MM.1S (cell line): Measurements from ENCODE around the gene FGR.

Source experiments
- DNase-seq: peaks from one replicate; pipeline ENCODE4 v3.0.0-alpha.2; 2015
- H2AFZ ChIP-seq: fragments of 300-600 bp; sonication (generic); 2 replicates; pipeline ENCODE4 v1.6.0; 2016; ENCODE audit warnings: antibody characterized with exemption, low read length
- H3F3A ChIP-seq: fragments of 300-600 bp; sonication (generic); 2 replicates; pipeline ENCODE4 v1.6.1; 2016; ENCODE audit warnings: mild to moderate bottlenecking, antibody characterized with exemption, low read length, moderate library complexity, mixed read lengths; ENCODE audit not compliant: insufficient read depth
- H3K27ac ChIP-seq: fragments of 300-600 bp; sonication (generic); 2 replicates; pipeline ENCODE4 v1.5.1; 2016; ENCODE audit warnings: mild to moderate bottlenecking, low read length
- H3K27me3 ChIP-seq: fragments of 300-600 bp; sonication (generic); replicated peaks from 2 replicates; pipeline ENCODE4 v1.6.0; 2016; ENCODE audit warnings: low read length; ENCODE audit not compliant: insufficient read depth
- H3K36me3 ChIP-seq: fragments of 300-600 bp; sonication (generic); replicated peaks from 2 replicates; pipeline ENCODE4 v1.6.1; 2016; ENCODE audit warnings: mild to moderate bottlenecking, low read length, mixed read lengths; ENCODE audit not compliant: insufficient read depth
- H3K4me1 ChIP-seq: fragments of 300-600 bp; sonication (generic); 2 replicates; pipeline ENCODE4 v1.6.1; 2016; ENCODE audit warnings: low read length, mixed read lengths
- H3K4me2 ChIP-seq: fragments of 300-600 bp; sonication (generic); 2 replicates; pipeline ENCODE4 v1.6.0; 2016; ENCODE audit warnings: low read depth, low read length
- H3K4me3 ChIP-seq: fragments of 300-600 bp; sonication (generic); 2 replicates; pipeline ENCODE4 v1.5.1; 2016; ENCODE audit warnings: low read length, mixed read lengths
- H3K79me2 ChIP-seq: fragments of 300-600 bp; sonication (generic); 2 replicates; pipeline ENCODE4 v1.6.1; 2016; ENCODE audit warnings: mixed run types, low read length, mixed read lengths
- H3K9ac ChIP-seq: fragments of 300-600 bp; sonication (generic); 2 replicates; pipeline ENCODE4 v1.6.1; 2016; ENCODE audit warnings: low read length, mixed read lengths
- H3K9me2 ChIP-seq: fragments of 300-600 bp; sonication (generic); replicated peaks from 2 replicates; pipeline ENCODE4 v1.6.1; 2016; ENCODE audit warnings: mild to moderate bottlenecking, low read length, mixed read lengths; ENCODE audit not compliant: insufficient read depth
- H3K9me3 ChIP-seq: fragments of 300-600 bp; sonication (generic); replicated peaks from 2 replicates; pipeline ENCODE4 v1.6.1; 2016; ENCODE audit warnings: mild to moderate bottlenecking, low read length, mixed read lengths; ENCODE audit not compliant: insufficient read depth
- H4K20me1 ChIP-seq: fragments of 300-600 bp; sonication (generic); 2 replicates; pipeline ENCODE4 v1.6.1; 2016; ENCODE audit warnings: mild to moderate bottlenecking, low read length, moderate library complexity, mixed read lengths; ENCODE audit not compliant: insufficient read depth
- CTCF ChIP-seq: fragments of 300-600 bp; sonication (generic); IDR thresholded peaks from 2 replicates; pipeline ENCODE4 v1.5.1; 2016; ENCODE audit warnings: antibody characterized with exemption, low read length, mixed read lengths
- EZH2 ChIP-seq: fragments of 300-600 bp; sonication (generic); optimal IDR thresholded peaks from 2 replicates; pipeline ENCODE3; 2017; ENCODE audit warnings: low read depth, mild to moderate bottlenecking, antibody characterized with exemption, low read length, mixed read lengths
- EZH2phosphoT487 ChIP-seq: fragments of 300-600 bp; sonication (generic); IDR thresholded peaks from 2 replicates; pipeline ENCODE4 v1.6.1; 2018; ENCODE audit warnings: antibody characterized with exemption, low read length

Gene FGR

GRCh38 chr1:27607239-27607804 is 27.7 kb downstream of the FGR start:
- Histone ChIP-seq H3K9me2 (no peaks in the 10 kb centered on the region), H4K20me1 (no peaks in the 10 kb centered on the region), H3K4me1 (no peaks in the 10 kb centered on the region), H3K9ac (no peak overlapping the region), H3K4me3 (no peak overlapping the region), H3K79me2 (no peaks in the 10 kb centered on the region), H3K27me3 (0 out of 2 replicates have a peak, but pooled peaks cover 7% of the 10 kb centered on the region), H3K4me2 (no peak overlapping the region), H3K36me3 (no peaks in the 10 kb centered on the region), H2AFZ (no peak overlapping the region), H3F3A (no peaks in the 10 kb centered on the region), H3K9me3 (no peaks in the 10 kb centered on the region), H3K27ac (no peak overlapping the region)
- no peak for TF ChIP-seq EZH2phosphoT487
- no peak for TF ChIP-seq EZH2
- no peak for TF ChIP-seq CTCF
- DNase-seq: no peak

- Histone ChIP-seq H2AFZ (no peak overlapping the region), H3K4me2 (no peak overlapping the region), H3K79me2 (no peaks in the 10 kb centered on the region), H4K20me1 (no peaks in the 10 kb centered on the region), H3K4me1 (no peaks in the 10 kb centered on the region), H3K27ac (no peak overlapping the region), H3K4me3 (no peak overlapping the region), H3K27me3 (0 out of 2 replicates have a peak, but pooled peaks cover 7% of the 10 kb centered on the region), H3F3A (no peaks in the 10 kb centered on the region), H3K36me3 (no peaks in the 10 kb centered on the region), H3K9me2 (no peaks in the 10 kb centered on the region), H3K9ac (no peak overlapping the region), H3K9me3 (no peaks in the 10 kb centered on the region)
- DNase-seq: no peak
- TF ChIP-seq EZH2phosphoT487 (no peak), EZH2 (no peak), CTCF (no peak)
These were observed 28.2 kb downstream of the FGR start for GRCh38 chr1:27606708-27607238.

- H3K79me2 ChIP-seq: no peaks in the 10 kb centered on the region
- peak; percentile 48 for DNase-seq
- H3K4me1 ChIP-seq: no peaks in the 10 kb centered on the region
- no peaks in the 10 kb centered on the region for H3K36me3 ChIP-seq
- no peak overlapping the region for H3K27ac ChIP-seq
- H3K4me3 ChIP-seq: no peak overlapping the region
- 0 out of 2 replicates have a peak, but pooled peaks cover 7% of the 10 kb centered on the region for H3K27me3 ChIP-seq
- H3K4me2 ChIP-seq: no peak overlapping the region
- no peak overlapping the region for H2AFZ ChIP-seq
- TF ChIP-seq CTCF (peak; percentile 90), EZH2phosphoT487 (no peak)
- H3F3A ChIP-seq: no peaks in the 10 kb centered on the region
- no peaks in the 10 kb centered on the region for H3K9me2 ChIP-seq
- no peaks in the 10 kb centered on the region for H4K20me1 ChIP-seq
- H3K9ac ChIP-seq: no peak overlapping the region
- no peaks in the 10 kb centered on the region for H3K9me3 ChIP-seq
These were observed 28.9 kb downstream of the FGR start for GRCh38 chr1:27605796-27606707.
